SU-DHL-6 (cell line): Measurements from ENCODE around the gene GDAP1L1.

ENCODE experiments used
- H2AFZ ChIP-seq: fragments of 200-600 bp; sonication (generic); 2 replicates; pipeline ENCODE4 v1.6.1; 2014; ENCODE audit warnings: low read depth, mild to moderate bottlenecking, moderate library complexity, mixed read lengths, antibody characterized with exemption, low read length; ENCODE audit not compliant: severe bottlenecking
- H3F3A ChIP-seq: fragments of 200-600 bp; shearing (Covaris generic); 2 replicates; pipeline ENCODE4 v1.6.0; 2016; ENCODE audit warnings: antibody characterized with exemption, mild to moderate bottlenecking; ENCODE audit not compliant: insufficient read depth
- H3K27ac ChIP-seq: fragments of 200-600 bp; sonication (generic); 2 replicates; pipeline ENCODE4 v1.5.1; 2016; ENCODE audit warnings: low read depth, mild to moderate bottlenecking, low read length, moderate library complexity, mixed read lengths
- H3K27me3 ChIP-seq: fragments of 200-600 bp; sonication (generic), shearing (Covaris generic); 2 replicates; pipeline ENCODE4 v1.6.0; 2014; ENCODE audit warnings: mild to moderate bottlenecking, low read length
- H3K36me3 ChIP-seq: fragments of 200-600 bp; sonication (generic); 2 replicates; pipeline ENCODE4 v1.6.1; 2014; ENCODE audit warnings: mild to moderate bottlenecking, low read length, mixed read lengths
- H3K4me2 ChIP-seq: fragments of 300-600, 200-600 bp; shearing (Covaris generic), sonication (generic); 2 replicates; pipeline ENCODE4 v1.6.0; 2014; ENCODE audit warnings: low read length, low read depth, mild to moderate bottlenecking; ENCODE audit not compliant: poor library complexity, severe bottlenecking
- H3K4me3 ChIP-seq: fragments of 200-600 bp; sonication (generic); 2 replicates; pipeline ENCODE4 v1.5.1; 2014; ENCODE audit warnings: antibody characterized with exemption, low read length, mild to moderate bottlenecking, mixed read lengths; ENCODE audit not compliant: insufficient read depth, poor library complexity, severe bottlenecking
- H3K79me2 ChIP-seq: fragments of 200-600 bp; sonication (generic); 2 replicates; pipeline ENCODE4 v1.6.1; 2014; ENCODE audit warnings: mild to moderate bottlenecking, low read length, moderate library complexity; ENCODE audit not compliant: insufficient read depth
- H3K9ac ChIP-seq: fragments of 200-600 bp; sonication (generic); 2 replicates; pipeline ENCODE4 v1.7.0; 2014; ENCODE audit warnings: mild to moderate bottlenecking, low read length
- H3K9me2 ChIP-seq: fragments of 200-600 bp; sonication (generic); replicated peaks from 2 replicates; pipeline ENCODE4 v1.6.1; 2014; ENCODE audit warnings: low read length; ENCODE audit not compliant: insufficient read depth
- H3K9me3 ChIP-seq: fragments of 200-600 bp; sonication (generic); 2 replicates; pipeline ENCODE4 v1.6.1; 2014; ENCODE audit warnings: low read length, mixed read lengths; ENCODE audit not compliant: insufficient read depth
- H4K20me1 ChIP-seq: fragments of 200-600 bp; sonication (generic); 2 replicates; pipeline ENCODE4 v1.6.1; 2014; ENCODE audit warnings: low read depth, mild to moderate bottlenecking, antibody characterized with exemption, low read length, moderate library complexity, mixed read lengths
- CTCF ChIP-seq: fragments of 200-600 bp; sonication (generic); IDR thresholded peaks from one replicate; pipeline ENCODE4 v1.5.1; 2017; ENCODE audit warnings: antibody characterized with exemption, mild to moderate bottlenecking, low read length, moderate library complexity; ENCODE audit not compliant: insufficient read depth, poor library complexity, severe bottlenecking
- EZH2phosphoT487 ChIP-seq: fragments of 200-600 bp; sonication (generic), shearing (Covaris generic); conservative IDR thresholded peaks from 2 replicates; pipeline ENCODE4 v1.6.1; 2018; ENCODE audit warnings: mild to moderate bottlenecking, antibody characterized with exemption, low read length, moderate library complexity, mixed read lengths

The GDAP1L1 gene

GRCh38 chr20:44287272-44288097 is 40.4 kb downstream of the GDAP1L1 start:
- TF ChIP-seq EZH2phosphoT487, result no peak
- TF ChIP-seq CTCF, result no peak
- Histone ChIP-seq H3K4me2 (no peak overlapping the region), H3K9ac (no peak overlapping the region)

GRCh38 chr20:44288252-44288651 is 41.1 kb downstream of the GDAP1L1 start:
- no peaks in the 10 kb centered on the region for H4K20me1 ChIP-seq
- no peaks in the 10 kb centered on the region for H3K9me3 ChIP-seq
- H3K27me3 ChIP-seq, result no peaks in the 10 kb centered on the region
- TF ChIP-seq CTCF (no peak), EZH2phosphoT487 (no peak)
- H3K79me2 ChIP-seq, result no peaks in the 10 kb centered on the region
- no peaks in the 10 kb centered on the region for H3F3A ChIP-seq
- H3K4me2 ChIP-seq, result no peak overlapping the region
- no peaks in the 10 kb centered on the region for H3K36me3 ChIP-seq
- no peak overlapping the region for H2AFZ ChIP-seq
- no peak overlapping the region for H3K27ac ChIP-seq
- no peaks in the 10 kb centered on the region for H3K9me2 ChIP-seq
- no peak overlapping the region for H3K9ac ChIP-seq
- H3K4me3 ChIP-seq, result no peak overlapping the region

More at GRCh38 chr20:44287272-44288097, 40.4 kb downstream of the GDAP1L1 start:
- no peaks in the 10 kb centered on the region for H3K9me2 ChIP-seq
- no peak overlapping the region for H3K4me3 ChIP-seq
- no peaks in the 10 kb centered on the region for H3K9me3 ChIP-seq
- no peaks in the 10 kb centered on the region for H4K20me1 ChIP-seq
- H3K27me3 ChIP-seq, result no peaks in the 10 kb centered on the region
- no peaks in the 10 kb centered on the region for H3K79me2 ChIP-seq
- H3F3A ChIP-seq, result no peaks in the 10 kb centered on the region
- H3K27ac ChIP-seq, result no peak overlapping the region
- no peaks in the 10 kb centered on the region for H3K36me3 ChIP-seq
- no peak overlapping the region for H2AFZ ChIP-seq

GRCh38 chr20:44291754-44292153 is 44.6 kb downstream of the GDAP1L1 start:
- Histone ChIP-seq H3K4me2 (no peak overlapping the region), H3K27me3 (no peaks in the 10 kb centered on the region), H3K9me2 (no peaks in the 10 kb centered on the region), H3K9me3 (no peaks in the 10 kb centered on the region), H3K79me2 (no peaks in the 10 kb centered on the region), H3K4me3 (no peak overlapping the region), H3K36me3 (no peaks in the 10 kb centered on the region), H3F3A (no peaks in the 10 kb centered on the region), H4K20me1 (no peaks in the 10 kb centered on the region), H3K27ac (no peak overlapping the region), H2AFZ (no peak overlapping the region), H3K9ac (no peak overlapping the region)
- TF ChIP-seq CTCF, result no peak
- no peak for TF ChIP-seq EZH2phosphoT487
